ENCODE measurements around the gene ZFAND2A.

The ZFAND2A gene

DNA sequence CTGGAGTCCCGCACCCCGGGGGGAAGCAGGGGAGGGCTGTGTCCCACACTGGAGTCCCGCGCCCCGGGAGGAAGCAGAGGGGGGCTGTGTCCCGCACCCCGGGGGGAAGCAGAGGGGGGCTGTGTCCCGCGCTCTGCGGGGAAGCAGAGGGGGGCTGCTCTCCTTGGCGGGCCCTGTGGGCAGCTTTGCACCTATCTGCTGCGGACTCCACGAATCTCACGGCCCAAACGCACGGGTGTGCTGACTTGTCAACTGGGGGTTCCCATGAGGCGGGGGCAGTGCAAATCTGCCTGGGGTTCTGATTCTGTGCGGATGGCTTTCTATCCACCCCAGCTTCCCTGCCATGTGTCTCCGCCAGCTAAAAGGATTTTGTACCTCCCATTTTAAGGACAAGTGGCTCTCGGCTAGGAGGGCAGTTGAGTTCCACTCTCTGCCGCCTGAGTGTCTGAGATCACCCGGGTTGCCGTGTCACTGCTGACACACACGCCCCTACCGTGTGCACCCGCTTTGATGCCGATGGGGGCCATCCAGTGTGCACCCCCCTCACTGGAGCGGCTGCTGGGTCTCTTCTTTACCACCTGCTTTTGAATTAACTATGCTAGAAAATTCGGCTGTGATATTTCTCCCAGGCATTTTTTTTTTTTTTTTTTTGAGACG is 51.6 kb downstream of the ZFAND2A start:
- H3K9me3 ChIP-seq (ENCODE audit: control extremely low read depth in 1 of 5, control insufficient read depth in 4 of 5, insufficient read depth in 2 of 5, low read depth in 1 of 5, low read length in 4 of 5), result no peaks in the 10 kb centered on the region
- no peak overlapping the region for H3K27ac ChIP-seq (ENCODE audit: insufficient read depth in 1 of 2, low read depth in 1 of 2, low read length in 2 of 2, poor library complexity in 1 of 2, severe bottlenecking in 2 of 2)
- peaks cover 0 to 5% (median 2%) of the 10 kb centered on the region in 4 experiments for H3K36me3 ChIP-seq (ENCODE audit: control insufficient read depth in 4 of 4, insufficient read depth in 4 of 4, low read length in 3 of 4)
- no peaks in the 10 kb centered on the region for H3K27me3 ChIP-seq (replicated peaks in 2 of 5; ENCODE audit: control insufficient read depth in 4 of 5, insufficient read depth in 5 of 5, low read length in 4 of 5)
- H3K4me3 ChIP-seq (ENCODE audit: control insufficient read depth in 1 of 7, extremely low read depth in 1 of 7, insufficient read depth in 4 of 7, low read depth in 2 of 7, low read length in 6 of 7), result no peak overlapping the region
- POLR2A ChIA-PET, result no interaction called here
- WGBS (ENCODE audit: insufficient coverage), result 84% methylated on average over 22 of the region's 30 CpGs
- H3K4me1 ChIP-seq (ENCODE audit: control extremely low read depth in 1 of 4, control insufficient read depth in 4 of 4, insufficient read depth in 4 of 4, low read length in 3 of 4), result peaks cover 0 to 2% (median 0%) of the 10 kb centered on the region in 4 experiments
- DNase-seq, result peak in 2 of 3 donors; percentile 19
- CTCF ChIA-PET, result interaction anchor here (1.0 kb wide), 1 partner anchor 115 kb away, joined by 3 read pairs; no protein-coding TSS in a partner anchor

DNA sequence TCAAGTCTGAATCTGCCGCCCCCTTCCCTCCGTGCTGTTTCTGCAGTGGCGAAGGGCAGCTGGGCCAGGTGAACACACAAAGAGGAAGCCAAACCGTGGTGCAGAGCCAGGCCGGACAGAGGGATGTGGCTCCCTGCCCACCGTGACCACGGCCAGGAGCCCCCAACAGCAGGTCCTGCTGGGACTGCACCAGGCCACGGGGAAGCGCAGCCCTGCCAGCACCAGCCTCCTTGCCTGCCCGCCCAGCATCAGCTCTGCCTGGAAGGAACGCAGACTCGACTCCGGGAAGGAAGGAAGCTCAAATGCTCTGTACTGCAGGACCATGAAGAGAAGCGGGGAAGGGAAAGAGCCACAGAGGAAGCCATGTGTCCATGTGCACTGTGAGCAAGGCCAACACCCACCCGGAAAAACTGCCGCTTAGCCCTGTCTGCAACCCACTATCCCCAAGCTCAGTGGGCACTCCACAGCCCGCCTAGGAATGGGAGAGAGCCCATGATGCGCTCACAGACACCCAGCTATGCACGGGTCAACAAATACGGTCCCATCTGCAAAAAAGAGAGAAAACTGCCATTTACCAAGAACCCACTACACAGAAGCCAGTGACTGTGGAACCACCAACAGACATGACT is 53.1 kb downstream of the ZFAND2A start:
- Histone ChIP-seq H3K4me3 (ENCODE audit: control insufficient read depth in 1 of 7, extremely low read depth in 1 of 7, insufficient read depth in 4 of 7, low read depth in 2 of 7, low read length in 6 of 7) (no peak overlapping the region), H3K27me3 (replicated peaks in 2 of 5; ENCODE audit: control insufficient read depth in 4 of 5, insufficient read depth in 5 of 5, low read length in 4 of 5) (no peaks in the 10 kb centered on the region), H3K27ac (ENCODE audit: insufficient read depth in 1 of 2, low read depth in 1 of 2, low read length in 2 of 2, poor library complexity in 1 of 2, severe bottlenecking in 2 of 2) (no peak overlapping the region), H3K9me3 (ENCODE audit: control extremely low read depth in 1 of 5, control insufficient read depth in 4 of 5, insufficient read depth in 2 of 5, low read depth in 1 of 5, low read length in 4 of 5) (no peaks in the 10 kb centered on the region), H3K4me1 (ENCODE audit: control extremely low read depth in 1 of 4, control insufficient read depth in 4 of 4, insufficient read depth in 4 of 4, low read length in 3 of 4) (peaks cover 0 to 2% (median 0%) of the 10 kb centered on the region in 4 experiments), H3K36me3 (ENCODE audit: control insufficient read depth in 4 of 4, insufficient read depth in 4 of 4, low read length in 3 of 4) (peaks cover 0 to 4% (median 0%) of the 10 kb centered on the region in 4 experiments)
- ChIA-PET POLR2A (no interaction called here), CTCF (interaction anchor here (1.6 to 1.8 kb wide), 2 partner anchors 21 to 68 kb away, joined by 4 read pairs; no protein-coding TSS in a partner anchor)
- DNase-seq, result no peak
- WGBS (ENCODE audit: insufficient coverage), result 83% methylated on average over 16 of the region's 20 CpGs

DNA sequence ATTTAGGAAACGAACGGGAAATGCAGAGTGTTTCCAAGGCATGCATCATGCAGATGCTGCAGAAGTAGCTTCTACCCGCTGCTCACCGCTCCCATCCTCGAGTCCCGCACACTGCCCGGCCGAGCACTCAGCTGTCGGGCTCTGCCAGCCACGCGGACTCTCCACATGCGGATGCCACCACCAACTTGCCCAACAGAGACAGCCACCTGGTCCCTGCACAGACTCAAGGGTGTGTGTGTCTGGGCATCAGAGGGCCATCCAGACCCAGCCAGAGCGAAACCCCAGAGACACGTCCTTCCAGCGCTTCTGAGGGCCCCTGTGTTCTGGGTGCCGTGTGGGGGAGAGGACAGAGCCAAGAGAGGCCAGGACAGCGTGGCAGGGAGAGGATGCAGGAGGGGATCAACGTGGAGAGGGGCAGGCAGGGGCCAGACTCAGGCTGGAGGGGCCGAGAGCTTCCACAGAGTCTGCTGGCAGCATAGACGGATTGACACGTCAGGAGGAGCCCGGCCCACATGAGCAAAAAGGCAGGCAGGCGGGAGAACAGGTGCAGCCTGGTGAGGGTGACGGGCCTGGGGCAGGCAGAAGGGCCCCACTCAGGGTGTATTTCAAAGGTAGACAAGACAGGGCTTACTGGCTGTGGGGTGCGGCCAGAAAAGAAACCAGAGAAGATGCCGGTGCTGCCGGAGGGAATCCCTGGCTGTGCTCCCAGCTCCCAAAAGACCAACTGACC is 53.8 kb downstream of the ZFAND2A start:
- Histone ChIP-seq H3K9me3 (ENCODE audit: control extremely low read depth in 1 of 5, control insufficient read depth in 4 of 5, insufficient read depth in 2 of 5, low read depth in 1 of 5, low read length in 4 of 5) (no peaks in the 10 kb centered on the region), H3K4me3 (ENCODE audit: control insufficient read depth in 1 of 7, extremely low read depth in 1 of 7, insufficient read depth in 4 of 7, low read depth in 2 of 7, low read length in 6 of 7) (no peak overlapping the region), H3K27ac (ENCODE audit: insufficient read depth in 1 of 2, low read depth in 1 of 2, low read length in 2 of 2, poor library complexity in 1 of 2, severe bottlenecking in 2 of 2) (no peak overlapping the region), H3K4me1 (ENCODE audit: control extremely low read depth in 1 of 4, control insufficient read depth in 4 of 4, insufficient read depth in 4 of 4, low read length in 3 of 4) (peaks cover 0 to 2% (median 0%) of the 10 kb centered on the region in 4 experiments), H3K36me3 (ENCODE audit: control insufficient read depth in 4 of 4, insufficient read depth in 4 of 4, low read length in 3 of 4) (peaks cover 0 to 4% (median 0%) of the 10 kb centered on the region in 4 experiments), H3K27me3 (replicated peaks in 2 of 5; ENCODE audit: control insufficient read depth in 4 of 5, insufficient read depth in 5 of 5, low read length in 4 of 5) (no peaks in the 10 kb centered on the region)
- WGBS (ENCODE audit: insufficient coverage), result 97% methylated on average over 26 of the region's 27 CpGs
- POLR2A ChIA-PET, result no interaction called here
- CTCF ChIA-PET, result interaction anchor here (1.6 to 1.8 kb wide), 2 partner anchors 21 to 69 kb away, joined by 4 read pairs; no protein-coding TSS in a partner anchor
- no peak for DNase-seq

DNA sequence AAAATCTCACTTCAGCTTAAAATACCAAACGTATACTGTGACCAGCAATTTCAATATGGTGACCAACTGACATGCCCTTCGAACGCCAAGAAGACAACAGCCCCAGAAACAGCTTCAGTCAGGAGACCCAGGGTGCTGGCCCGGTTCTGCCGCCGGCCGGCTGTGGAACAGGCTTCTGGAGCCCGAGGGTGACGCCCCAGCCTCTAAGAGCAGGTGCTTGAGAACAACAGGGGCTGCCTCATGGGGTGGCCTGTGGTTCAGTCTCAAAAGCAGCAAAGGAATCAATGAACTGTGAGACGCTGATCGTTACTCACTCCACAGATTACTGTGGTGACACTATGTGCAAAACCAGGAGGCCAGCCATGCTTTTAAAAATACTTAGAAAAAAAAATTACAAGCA is 54.8 kb downstream of the ZFAND2A start:
- peaks cover 0 to 2% (median 0%) of the 10 kb centered on the region in 4 experiments for H3K4me1 ChIP-seq (ENCODE audit: control extremely low read depth in 1 of 4, control insufficient read depth in 4 of 4, insufficient read depth in 4 of 4, low read length in 3 of 4)
- H3K27ac ChIP-seq (ENCODE audit: insufficient read depth in 1 of 2, low read depth in 1 of 2, low read length in 2 of 2, poor library complexity in 1 of 2, severe bottlenecking in 2 of 2), result no peak overlapping the region
- H3K4me3 ChIP-seq (ENCODE audit: control insufficient read depth in 1 of 7, extremely low read depth in 1 of 7, insufficient read depth in 4 of 7, low read depth in 2 of 7, low read length in 6 of 7), result no peak overlapping the region
- H3K36me3 ChIP-seq (ENCODE audit: control insufficient read depth in 4 of 4, insufficient read depth in 4 of 4, low read length in 3 of 4), result peaks cover 0 to 6% (median under 1%) of the 10 kb centered on the region in 4 experiments
- no peak for DNase-seq
- CTCF ChIA-PET, result no interaction called here
- H3K9me3 ChIP-seq (ENCODE audit: control extremely low read depth in 1 of 5, control insufficient read depth in 4 of 5, insufficient read depth in 2 of 5, low read depth in 1 of 5, low read length in 4 of 5), result no peaks in the 10 kb centered on the region
- no peaks in the 10 kb centered on the region for H3K27me3 ChIP-seq (replicated peaks in 2 of 5; ENCODE audit: control insufficient read depth in 4 of 5, insufficient read depth in 5 of 5, low read length in 4 of 5)
- POLR2A ChIA-PET, result no interaction called here
- 99% methylated on average over 11 of the region's 11 CpGs for WGBS (ENCODE audit: insufficient coverage)

DNA sequence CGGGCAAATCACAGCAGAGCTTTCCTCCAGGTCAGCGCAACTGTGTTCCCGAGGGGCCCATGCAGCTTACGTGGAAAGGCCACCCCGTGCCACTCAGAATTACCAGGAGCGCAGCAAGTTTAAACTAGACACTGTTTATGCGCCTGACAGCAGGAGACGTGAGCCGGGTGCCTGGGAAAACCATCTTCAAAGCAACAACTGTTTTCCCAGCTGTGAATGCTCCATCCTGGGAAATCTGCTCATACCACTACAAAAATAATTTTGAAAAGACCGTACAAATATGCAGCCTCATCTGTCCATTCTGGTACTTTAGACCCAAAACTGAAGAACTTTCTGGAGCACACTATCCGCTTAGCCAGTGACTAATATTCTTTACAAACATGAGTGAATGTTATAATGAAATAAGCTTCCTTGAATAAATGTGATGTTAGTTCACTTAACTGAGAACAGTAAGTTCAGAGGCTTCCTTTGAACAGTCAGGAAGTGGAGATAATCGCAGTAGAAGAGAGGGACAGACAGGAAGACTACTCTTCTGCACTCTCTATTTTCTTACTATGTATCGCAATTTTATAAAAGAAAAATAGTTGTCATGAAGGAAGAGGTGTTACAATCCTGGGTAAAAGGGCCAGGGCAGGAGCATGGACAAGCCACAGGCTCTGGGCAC is 55.3 kb downstream of the ZFAND2A start:
- Histone ChIP-seq H3K36me3 (ENCODE audit: control insufficient read depth in 4 of 4, insufficient read depth in 4 of 4, low read length in 3 of 4) (peaks cover 0 to 6% (median 2%) of the 10 kb centered on the region in 4 experiments), H3K27ac (ENCODE audit: insufficient read depth in 1 of 2, low read depth in 1 of 2, low read length in 2 of 2, poor library complexity in 1 of 2, severe bottlenecking in 2 of 2) (no peak overlapping the region), H3K4me3 (ENCODE audit: control insufficient read depth in 1 of 7, extremely low read depth in 1 of 7, insufficient read depth in 4 of 7, low read depth in 2 of 7, low read length in 6 of 7) (no peak overlapping the region), H3K9me3 (ENCODE audit: control extremely low read depth in 1 of 5, control insufficient read depth in 4 of 5, insufficient read depth in 2 of 5, low read depth in 1 of 5, low read length in 4 of 5) (no peaks in the 10 kb centered on the region), H3K4me1 (ENCODE audit: control extremely low read depth in 1 of 4, control insufficient read depth in 4 of 4, insufficient read depth in 4 of 4, low read length in 3 of 4) (peaks cover 0 to 4% (median 0%) of the 10 kb centered on the region in 4 experiments), H3K27me3 (replicated peaks in 2 of 5; ENCODE audit: control insufficient read depth in 4 of 5, insufficient read depth in 5 of 5, low read length in 4 of 5) (no peaks in the 10 kb centered on the region)
- POLR2A ChIA-PET, result no interaction called here
- WGBS (ENCODE audit: insufficient coverage), result 93% methylated on average over 9 of the region's 13 CpGs
- no peak for DNase-seq
- CTCF ChIA-PET, result interaction anchor here (1.8 kb wide), 1 partner anchor 112 kb away, joined by 4 read pairs; no protein-coding TSS in a partner anchor

DNA sequence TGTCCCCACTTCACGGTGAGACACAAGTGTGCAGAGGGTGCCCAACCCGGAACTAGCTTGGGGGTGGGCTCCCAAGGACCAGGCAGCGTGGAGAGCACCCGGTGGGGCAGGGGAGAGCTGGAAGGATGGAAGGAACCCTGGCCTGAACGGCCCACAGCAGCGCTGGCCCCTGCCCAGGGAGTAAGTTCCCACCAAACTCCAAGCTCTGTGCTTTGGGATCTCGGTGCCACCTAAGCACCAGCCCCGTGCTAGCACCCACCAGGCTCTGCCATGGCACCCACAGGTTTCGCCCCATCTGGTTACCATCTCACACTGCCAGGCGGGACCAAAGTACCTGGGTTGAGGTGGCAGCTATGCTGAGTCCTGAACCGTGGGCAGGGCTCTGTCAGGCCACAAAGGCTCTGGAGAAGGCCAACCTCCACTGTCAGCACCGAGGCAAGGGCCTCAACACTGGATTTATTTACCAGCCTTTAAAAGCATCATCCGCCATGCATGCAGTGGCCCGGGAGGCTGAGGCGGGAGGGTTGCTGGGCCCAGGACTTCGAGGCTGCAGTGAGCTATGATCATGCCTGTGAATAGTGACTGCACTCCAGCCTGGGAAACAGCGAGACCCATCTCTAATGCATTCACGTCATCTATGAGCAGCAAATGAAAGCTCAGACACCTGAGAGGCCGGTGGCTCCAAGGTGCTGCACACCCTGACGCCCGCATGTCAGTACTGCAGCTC is 56.0 kb downstream of the ZFAND2A start:
- Histone ChIP-seq H3K4me3 (ENCODE audit: control insufficient read depth in 1 of 7, extremely low read depth in 1 of 7, insufficient read depth in 4 of 7, low read depth in 2 of 7, low read length in 6 of 7) (no peak overlapping the region), H3K27me3 (replicated peaks in 2 of 5; ENCODE audit: control insufficient read depth in 4 of 5, insufficient read depth in 5 of 5, low read length in 4 of 5) (no peaks in the 10 kb centered on the region), H3K9me3 (ENCODE audit: control extremely low read depth in 1 of 5, control insufficient read depth in 4 of 5, insufficient read depth in 2 of 5, low read depth in 1 of 5, low read length in 4 of 5) (no peaks in the 10 kb centered on the region), H3K36me3 (ENCODE audit: control insufficient read depth in 4 of 4, insufficient read depth in 4 of 4, low read length in 3 of 4) (peaks cover 0 to 6% (median 2%) of the 10 kb centered on the region in 4 experiments), H3K4me1 (ENCODE audit: control extremely low read depth in 1 of 4, control insufficient read depth in 4 of 4, insufficient read depth in 4 of 4, low read length in 3 of 4) (peaks cover 0 to 4% (median 0%) of the 10 kb centered on the region in 4 experiments), H3K27ac (ENCODE audit: insufficient read depth in 1 of 2, low read depth in 1 of 2, low read length in 2 of 2, poor library complexity in 1 of 2, severe bottlenecking in 2 of 2) (no peak overlapping the region)
- DNase-seq, result no peak
- POLR2A ChIA-PET, result no interaction called here
- CTCF ChIA-PET, result interaction anchor here (1.8 kb wide), 1 partner anchor 111 kb away, joined by 4 read pairs; no protein-coding TSS in a partner anchor
- WGBS (ENCODE audit: insufficient coverage), result 95% methylated on average over 20 of the region's 21 CpGs
